ENCODE results near the gene SLC25A43. TPM values are rescaled to one million over a fixed set of nuclear protein-coding genes. Genes with fewer than 3 reads are reported as not detected.

The SLC25A43 gene
- polyA plus RNA-seq, 1 of the 3 experiments (the other 2 are of a cell fraction): 13.2 TPM

DNA sequence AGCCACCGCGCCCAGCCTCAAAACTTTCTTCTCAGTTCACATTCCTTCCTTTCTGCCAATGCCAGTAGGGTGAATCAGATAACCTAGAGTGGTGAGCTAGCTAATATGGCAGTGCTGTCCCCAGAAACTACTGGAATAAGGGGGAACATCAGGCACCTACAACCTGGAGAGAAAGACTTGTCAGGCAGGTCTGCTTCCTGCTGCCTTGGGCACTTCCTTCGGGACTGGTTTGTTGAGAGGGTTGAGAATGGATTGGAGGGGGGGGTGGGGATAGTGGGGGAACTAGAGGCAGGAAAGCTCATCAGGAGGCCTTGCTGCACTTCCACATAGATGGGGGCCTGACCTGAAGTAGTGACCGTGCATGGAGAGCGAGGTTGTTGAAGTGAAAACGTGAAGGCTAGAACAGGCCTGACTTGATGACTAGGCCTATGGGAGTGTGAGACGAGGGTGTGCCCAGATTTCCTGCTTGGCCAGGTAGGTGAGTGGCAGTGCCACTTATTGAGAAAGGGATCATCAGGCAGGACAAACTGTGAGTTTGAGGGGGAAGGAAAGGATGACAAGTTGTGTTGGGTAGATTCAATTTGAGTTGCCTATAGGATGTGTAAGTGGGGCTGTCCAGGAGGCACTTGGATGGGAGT is 102.5 kb downstream of the SLC25A43 start:
- Histone ChIP-seq H3K36me3 (replicated peaks in 1 of 2; ENCODE audit: control insufficient read depth in 1 of 2, insufficient read depth in 2 of 2, low read length in 1 of 2) (no peaks in the 10 kb centered on the region), H3K27me3 (ENCODE audit: insufficient read depth) (0 out of 2 replicates have a peak, but pooled peaks cover 9% of the 10 kb centered on the region), H3K4me3 (ENCODE audit: low read depth in 2 of 2, low read length in 1 of 2) (no peak overlapping the region), H3K27ac (ENCODE audit: low read depth in 2 of 2, low read length in 1 of 2) (peak overlapping the region in 1 of 2 experiments; percentile 77; a peak in 2 of 4 replicates), H3F3A (replicated peaks; ENCODE audit: insufficient read depth) (peaks cover 16% of the 10 kb centered on the region), H3K9me3 (no peaks in the 10 kb centered on the region), H3K9me2 (no peaks in the 10 kb centered on the region), H3K4me1 (ENCODE audit: control insufficient read depth in 1 of 2, insufficient read depth in 2 of 2, low read depth in 1 of 2, low read length in 1 of 2) (peaks cover 0 to 4% of the 10 kb centered on the region in 2 experiments; a peak in 1 of 4 replicates), H3K79me2 (ENCODE audit: insufficient read depth) (no peaks in the 10 kb centered on the region), H3K4me2 (no peak overlapping the region), H4K20me1 (ENCODE audit: insufficient read depth) (no peaks in the 10 kb centered on the region), H3K9ac (no peak overlapping the region), H2AFZ (ENCODE audit: low read depth) (no peak overlapping the region)
- CTCF ChIA-PET: interaction anchor here (1.1 to 2.7 kb wide), 3 partner anchors 10 to 15 kb away, joined by 4 to 12 read pairs (median 4); no protein-coding TSS in a partner anchor
- no peak for DNase-seq
- POLR2A ChIA-PET: no interaction called here
- TF ChIP-seq, protein P1, sequence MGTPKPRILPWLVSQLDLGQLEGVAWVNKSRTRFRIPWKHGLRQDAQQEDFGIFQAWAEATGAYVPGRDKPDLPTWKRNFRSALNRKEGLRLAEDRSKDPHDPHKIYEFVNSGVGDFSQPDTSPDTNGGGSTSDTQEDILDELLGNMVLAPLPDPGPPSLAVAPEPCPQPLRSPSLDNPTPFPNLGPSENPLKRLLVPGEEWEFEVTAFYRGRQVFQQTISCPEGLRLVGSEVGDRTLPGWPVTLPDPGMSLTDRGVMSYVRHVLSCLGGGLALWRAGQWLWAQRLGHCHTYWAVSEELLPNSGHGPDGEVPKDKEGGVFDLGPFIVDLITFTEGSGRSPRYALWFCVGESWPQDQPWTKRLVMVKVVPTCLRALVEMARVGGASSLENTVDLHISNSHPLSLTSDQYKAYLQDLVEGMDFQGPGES (IDR thresholded peaks at IDR 0.05; ENCODE audit: low read depth, low read length): no peak
- TF ChIP-seq, protein P2, sequence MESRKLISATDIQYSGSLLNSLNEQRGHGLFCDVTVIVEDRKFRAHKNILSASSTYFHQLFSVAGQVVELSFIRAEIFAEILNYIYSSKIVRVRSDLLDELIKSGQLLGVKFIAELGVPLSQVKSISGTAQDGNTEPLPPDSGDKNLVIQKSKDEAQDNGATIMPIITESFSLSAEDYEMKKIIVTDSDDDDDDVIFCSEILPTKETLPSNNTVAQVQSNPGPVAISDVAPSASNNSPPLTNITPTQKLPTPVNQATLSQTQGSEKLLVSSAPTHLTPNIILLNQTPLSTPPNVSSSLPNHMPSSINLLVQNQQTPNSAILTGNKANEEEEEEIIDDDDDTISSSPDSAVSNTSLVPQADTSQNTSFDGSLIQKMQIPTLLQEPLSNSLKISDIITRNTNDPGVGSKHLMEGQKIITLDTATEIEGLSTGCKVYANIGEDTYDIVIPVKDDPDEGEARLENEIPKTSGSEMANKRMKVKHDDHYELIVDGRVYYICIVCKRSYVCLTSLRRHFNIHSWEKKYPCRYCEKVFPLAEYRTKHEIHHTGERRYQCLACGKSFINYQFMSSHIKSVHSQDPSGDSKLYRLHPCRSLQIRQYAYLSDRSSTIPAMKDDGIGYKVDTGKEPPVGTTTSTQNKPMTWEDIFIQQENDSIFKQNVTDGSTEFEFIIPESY (IDR thresholded peaks at IDR 0.05; ENCODE audit: borderline replicate concordance, low read depth): no peak
- no peak for TF ChIP-seq REST (IDR thresholded peaks at IDR 0.05; ENCODE audit: low read depth, low read length)
- no peak for TF ChIP-seq RCOR1 (IDR thresholded peaks at IDR 0.05; ENCODE audit: low read length)
- no peak for TF ChIP-seq RFX5 (IDR thresholded peaks at IDR 0.05; ENCODE audit: low read length)
- TF ChIP-seq MXI1 (IDR thresholded peaks at IDR 0.05; ENCODE audit: low read depth, low read length): no peak
- TF ChIP-seq EP300 (IDR thresholded peaks at IDR 0.05; ENCODE audit: borderline replicate concordance in 1 of 2, low read depth in 1 of 2, low read length in 1 of 2): no peak
- TF ChIP-seq FOXJ3 (CRISPR knock-in tag; IDR thresholded peaks at IDR 0.05): no peak
- TF ChIP-seq CTCF (IDR thresholded peaks at IDR 0.05): no peak
- TF ChIP-seq, protein P3, sequence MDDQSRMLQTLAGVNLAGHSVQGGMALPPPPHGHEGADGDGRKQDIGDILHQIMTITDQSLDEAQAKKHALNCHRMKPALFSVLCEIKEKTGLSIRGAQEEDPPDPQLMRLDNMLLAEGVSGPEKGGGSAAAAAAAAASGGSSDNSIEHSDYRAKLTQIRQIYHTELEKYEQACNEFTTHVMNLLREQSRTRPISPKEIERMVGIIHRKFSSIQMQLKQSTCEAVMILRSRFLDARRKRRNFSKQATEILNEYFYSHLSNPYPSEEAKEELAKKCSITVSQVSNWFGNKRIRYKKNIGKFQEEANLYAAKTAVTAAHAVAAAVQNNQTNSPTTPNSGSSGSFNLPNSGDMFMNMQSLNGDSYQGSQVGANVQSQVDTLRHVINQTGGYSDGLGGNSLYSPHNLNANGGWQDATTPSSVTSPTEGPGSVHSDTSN (IDR thresholded peaks at IDR 0.05): no peak
- TF ChIP-seq SIN3A (IDR thresholded peaks at IDR 0.05; ENCODE audit: borderline replicate concordance, low read depth, low read length): no peak
- no peak for TF ChIP-seq YY1 (IDR thresholded peaks at IDR 0.05; ENCODE audit: low read depth)
- no peak for TF ChIP-seq CHD2 (IDR thresholded peaks at IDR 0.05; ENCODE audit: low read length, partially characterized antibody)
- no peak for TF ChIP-seq JUND (IDR thresholded peaks at IDR 0.05)
- no peak for TF ChIP-seq GATA2 (CRISPR knock-in tag; IDR thresholded peaks at IDR 0.05)
- whole genome bisulfite sequencing (ENCODE audit: low lambda C conversion rate): 64% methylated on average over 7 of the region's 7 CpGs
